IMR-90 (cell line): Measurements from ENCODE around the gene ZNF124. TPM values are rescaled to one million over a fixed set of nuclear protein-coding genes. Genes with fewer than 3 reads are reported as not detected.

Source experiments
- ATAC-seq: fragments of 200-7000 bp; cut with Tn5 transposase; 2 replicates; pipeline ENCODE4 v1.9.1; 2020; ENCODE audit warnings: low read depth, mild to moderate bottlenecking, moderate library complexity
- BruUV-seq: library from RNA; stranded (reverse); fragments of 400-500 nt; replicated peaks from 2 replicates; lab custom pipeline; 2021; lab: Mats Ljungman, UMichigan
- CTCF ChIA-PET: fragments of 300-600 bp; formaldehyde crosslinking; extraction: SDS; loops from one replicate; lab custom pipeline; 2021; ENCODE audit warnings: antibody characterized with exemption; lab: Yijun Ruan, JAX
- POLR2A ChIA-PET: fragments of 300-600 bp; sonication (Branson Sonifier 250); formaldehyde crosslinking; loops from one replicate; lab custom pipeline; 2022; ENCODE audit warnings: antibody characterized with exemption; ENCODE audit not compliant: unreplicated experiment; lab: Charles Lee
- DNase-seq: peaks from one replicate; pipeline ENCODE4 v3.0.0; 2013
- H2AFZ ChIP-seq: replicated peaks from 2 replicates; pipeline ENCODE3; 2013; ENCODE audit warnings: low read length, mild to moderate bottlenecking; ENCODE audit not compliant: poor library complexity
- H2AK5ac ChIP-seq: 2 replicates; pipeline ENCODE4 v1.6.1; 2013; ENCODE audit warnings: low read depth, low read length, inconsistent platforms
- H2AK9ac ChIP-seq: replicated peaks from 2 replicates; pipeline ENCODE3; 2013; ENCODE audit warnings: mild to moderate bottlenecking, low read depth, low read length, moderate library complexity; ENCODE audit not compliant: poor library complexity
- H2BK120ac ChIP-seq: 2 replicates; pipeline ENCODE4 v1.6.1; 2013; ENCODE audit warnings: low read depth, low read length, inconsistent platforms
- H2BK15ac ChIP-seq: 3 replicates; pipeline ENCODE4 v1.6.1; 2013; ENCODE audit warnings: low read depth, low read length, inconsistent platforms
- H2BK20ac ChIP-seq: 2 replicates; pipeline ENCODE4 v1.6.1; 2013; ENCODE audit warnings: low read depth, mild to moderate bottlenecking, inconsistent platforms, low read length, moderate library complexity
- H2BK5ac ChIP-seq: 2 replicates; pipeline ENCODE4 v1.6.1; 2013; ENCODE audit warnings: mild to moderate bottlenecking, low read depth, low read length, inconsistent platforms; ENCODE audit not compliant: poor library complexity, severe bottlenecking
- H3K14ac ChIP-seq: replicated peaks from 2 replicates; pipeline ENCODE4 v1.6.1; 2013; ENCODE audit warnings: low read depth, low read length, inconsistent platforms
- H3K18ac ChIP-seq: 2 replicates; pipeline ENCODE4 v1.6.1; 2013; ENCODE audit warnings: low read depth, low read length, control low read depth
- H3K23ac ChIP-seq: 2 replicates; pipeline ENCODE4 v1.6.1; 2013; ENCODE audit warnings: low read depth, low read length, inconsistent platforms
- H3K27ac ChIP-seq: 2 replicates; pipeline ENCODE4 v1.5.1; 2013; ENCODE audit warnings: mild to moderate bottlenecking, control low read depth, low read length; ENCODE audit not compliant: insufficient read depth
- H3K27me3 ChIP-seq: 2 replicates; pipeline ENCODE4 v1.6.1; 2013; ENCODE audit warnings: low read length; ENCODE audit not compliant: control insufficient read depth, insufficient read depth
- H3K36me3 ChIP-seq: 2 replicates; pipeline ENCODE4 v1.6.1; 2013; ENCODE audit warnings: low read length, mixed read lengths; ENCODE audit not compliant: control insufficient read depth, insufficient read depth
- H3K4ac ChIP-seq: 2 replicates; pipeline ENCODE4 v1.6.1; 2013; ENCODE audit warnings: low read depth, low read length, inconsistent platforms
- H3K4me1 ChIP-seq: 2 replicates; pipeline ENCODE4 v1.6.1; 2013; ENCODE audit warnings: low read length, mixed read lengths; ENCODE audit not compliant: control insufficient read depth, insufficient read depth
- H3K4me2 ChIP-seq: 2 replicates; pipeline ENCODE4 v1.6.1; 2013; ENCODE audit warnings: low read depth, mild to moderate bottlenecking, control low read depth, low read length, moderate library complexity
- H3K4me3 ChIP-seq: 2 replicates; pipeline ENCODE4 v1.5.1; 2013; ENCODE audit warnings: low read depth, mild to moderate bottlenecking, control low read depth, low read length, moderate library complexity; ENCODE audit not compliant: insufficient read depth
- H3K56ac ChIP-seq: 2 replicates; pipeline ENCODE4 v1.6.1; 2013; ENCODE audit warnings: low read length, inconsistent platforms; ENCODE audit not compliant: insufficient read depth; ENCODE audit errors: extremely low read depth
- H3K79me1 ChIP-seq, 2 experiments: 2 replicates each; pipeline ENCODE4 v1.6.1; 2013; ENCODE audit warnings: low read length in 2 of 2, inconsistent platforms in 1 of 2, low read depth in 1 of 2
- H3K9ac ChIP-seq: 2 replicates; pipeline ENCODE4 v1.6.1; 2013; ENCODE audit warnings: low read depth, low read length, control low read depth
- H3K9me1 ChIP-seq: 2 replicates; pipeline ENCODE4 v1.6.1; 2013; ENCODE audit warnings: low read length, inconsistent platforms; ENCODE audit not compliant: insufficient read depth
- H3K9me3 ChIP-seq: 2 replicates; pipeline ENCODE4 v1.6.1; 2013; ENCODE audit warnings: low read length; ENCODE audit not compliant: control insufficient read depth, insufficient read depth
- H4K20me1 ChIP-seq: 2 replicates; pipeline ENCODE4 v1.6.1; 2013; ENCODE audit warnings: low read length, inconsistent platforms; ENCODE audit not compliant: insufficient read depth
- H4K5ac ChIP-seq: 2 replicates; pipeline ENCODE4 v1.6.1; 2013; ENCODE audit warnings: mild to moderate bottlenecking, low read depth, low read length, control low read depth
- H4K8ac ChIP-seq, 2 experiments: 2 replicates each; pipeline ENCODE4 v1.6.1; 2013; ENCODE audit warnings: low read depth in 2 of 2, low read length in 2 of 2, control low read depth in 1 of 2, inconsistent platforms in 1 of 2
- H4K91ac ChIP-seq: 2 replicates; pipeline ENCODE4 v1.6.1; 2013; ENCODE audit warnings: low read depth, low read length, inconsistent platforms; ENCODE audit not compliant: insufficient read depth
- BHLHE40 ChIP-seq: fragments of 150-350 bp; IDR thresholded peaks from 2 replicates; pipeline ENCODE4 v1.6.1; 2016; ENCODE audit warnings: mild to moderate bottlenecking, low read depth, low read length
- CEBPB ChIP-seq: IDR thresholded peaks from 2 replicates; pipeline ENCODE4 v1.6.1; 2012; ENCODE audit warnings: low read depth, low read length, improper control_type of control experiment
- CHD1 ChIP-seq: IDR thresholded peaks from 2 replicates; pipeline ENCODE4 v1.6.1; 2012; ENCODE audit warnings: low read depth, low read length, improper control_type of control experiment
- FOS ChIP-seq: fragments of 150-350 bp; IDR thresholded peaks from 2 replicates; pipeline ENCODE4 v1.6.1; 2016; ENCODE audit warnings: low read depth, low read length
- MAFK ChIP-seq: IDR thresholded peaks from 2 replicates; pipeline ENCODE4 v1.6.1; 2012; ENCODE audit warnings: low read depth, low read length, improper control_type of control experiment
- MAZ ChIP-seq: IDR thresholded peaks from 2 replicates; pipeline ENCODE4 v1.6.1; 2012; ENCODE audit warnings: low read depth, mild to moderate bottlenecking, low read length, improper control_type of control experiment, moderate library complexity, borderline replicate concordance
- MXI1 ChIP-seq: IDR thresholded peaks from 2 replicates; pipeline ENCODE4 v1.6.1; 2012; ENCODE audit warnings: low read depth, mild to moderate bottlenecking, low read length, moderate library complexity, borderline replicate concordance
- NFE2L2 ChIP-seq: fragments of 150-350 bp; IDR thresholded peaks from 2 replicates; pipeline ENCODE4 v1.6.1; 2016; ENCODE audit warnings: low read depth, mild to moderate bottlenecking, low read length
- RAD21 ChIP-seq: IDR thresholded peaks from 2 replicates; pipeline ENCODE4 v1.6.1; 2012; ENCODE audit warnings: low read length, improper control_type of control experiment
- RFX5 ChIP-seq: IDR thresholded peaks from 2 replicates; pipeline ENCODE4 v1.8.0; 2012; ENCODE audit warnings: low read depth, mild to moderate bottlenecking, low read length, moderate library complexity
- SMC3 ChIP-seq: fragments of 150-350 bp; IDR thresholded peaks from 2 replicates; pipeline ENCODE4 v1.6.1; 2016; ENCODE audit warnings: low read depth, mild to moderate bottlenecking, antibody characterized with exemption, low read length, moderate library complexity
- WGBS, 2 experiments: methylation state at CpG; one replicate each; pipeline versions ENCODE4 v1.1.5 to v1.1.7; 2013; ENCODE audit warnings: missing lambda C conversion rate in 2 of 2; ENCODE audit not compliant: insufficient read length in 1 of 2; ENCODE audit errors: extremely low coverage in 2 of 2; 5-methylcytosine and 5-hydroxymethylcytosine counted together
- dilution Hi-C: fragments of 300-500 bp; cut with HindIII; formaldehyde crosslinking; loops from one replicate; pipeline ENCODE4 v1.14.3; 2018; ENCODE audit warnings: low sequenced_read_pairs; ENCODE audit not compliant: unreplicated experiment
- in situ Hi-C: fragments of 300-500 bp; cut with MboI; formaldehyde crosslinking; loops from 3 replicates; pipeline ENCODE4 v1.14.3; 2019; ENCODE audit warnings: low sequenced_read_pairs, inconsistent platforms, mixed read lengths
- intact Hi-C: fragments of 100-400 bp; cut with micrococcal nuclease; formaldehyde crosslinking; loops from 2 replicates; pipeline ENCODE4 v1.10.0; 2022
- polyA plus RNA-seq, 3 experiments: library from polyadenylated mRNA; depleted of rRNA; stranded (reverse); fragments of >200 nt; gene quantifications; 2 replicates each; pipeline ENCODE4 v1.2.3, GENCODE V29; 2012; ENCODE audit warnings: low replicate concordance in 1 of 3
- total RNA-seq: library from RNA; depleted of rRNA; stranded (reverse); fragments of >200 nt; gene quantifications from 2 replicates; pipeline ENCODE4 v1.2.3, GENCODE V29; 2012
- TF ChIP-seq, protein P1 (sequence below): fragments of 150-350 bp; IDR thresholded peaks from 2 replicates; pipeline ENCODE4 v1.6.1; 2016; ENCODE audit warnings: low read depth, mild to moderate bottlenecking, low read length, moderate library complexity, borderline replicate concordance
- TF ChIP-seq, protein P2 (sequence below): conservative IDR thresholded peaks from 2 replicates; pipeline ENCODE4 v1.5.1; 2012; ENCODE audit warnings: mild to moderate bottlenecking, low read depth, low read length, improper control_type of control experiment
- TF ChIP-seq, protein P3 (sequence below): fragments of 150-350 bp; IDR thresholded peaks from 2 replicates; pipeline ENCODE4 v1.6.1; 2017; ENCODE audit warnings: mild to moderate bottlenecking, antibody characterized with exemption, low read length, low read depth

The ZNF124 gene
- total and polyA plus RNA-seq, 2 of the 4 experiments (the other 2 are of a cell fraction) = 3.2 to 89.3 TPM

DNA sequence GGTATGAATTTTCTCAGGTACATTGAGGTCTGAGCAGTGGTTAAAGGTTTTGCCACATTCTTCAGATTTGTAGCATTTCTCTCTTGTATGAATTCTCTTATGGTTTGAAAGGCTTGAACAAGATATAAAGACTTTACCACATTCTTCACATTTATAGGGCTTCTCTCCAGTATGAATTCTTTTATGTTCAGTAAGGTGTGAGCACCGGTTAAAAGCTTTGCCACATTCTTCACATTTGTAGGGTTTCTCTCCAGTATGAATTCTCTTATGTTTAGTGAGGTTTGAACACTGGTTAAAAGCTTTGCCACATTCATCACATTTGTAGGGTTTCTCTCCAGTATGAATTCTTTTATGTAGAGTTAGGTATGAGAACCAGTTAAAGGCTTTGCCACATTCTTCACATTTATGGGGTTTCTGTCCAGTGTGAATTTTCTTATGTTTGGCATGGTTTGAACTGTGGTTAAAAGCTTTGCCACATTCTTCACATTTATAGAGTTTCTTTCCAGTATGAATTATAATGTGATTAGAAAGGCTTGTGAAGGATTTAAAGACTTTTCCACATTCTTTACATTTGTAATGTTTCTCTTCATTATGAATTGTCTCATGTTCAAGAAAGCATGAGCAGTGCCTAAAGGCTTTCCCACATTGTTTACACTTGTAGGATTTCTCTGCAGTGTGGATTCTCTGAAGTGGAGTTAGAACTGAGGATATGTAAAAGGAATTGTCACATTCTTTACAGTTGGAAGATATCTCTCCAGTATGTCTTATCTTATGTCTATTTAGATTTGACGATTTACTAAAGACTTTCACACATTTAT is 18.4 kb upstream of the ZNF124 start:
- no peak for ATAC-seq
- intact Hi-C loops (no loop called here), dilution Hi-C loops (no loop called here), in situ Hi-C loops (no loop called here)
- H3K79me1 ChIP-seq = peaks cover 0 to 2% of the 10 kb centered on the region in 2 experiments; a peak in 1 of 4 replicates
- no peak overlapping the region for H2AK5ac ChIP-seq
- no peak overlapping the region for H3K23ac ChIP-seq
- H3K4ac ChIP-seq = no peak overlapping the region
- POLR2A ChIA-PET = no interaction called here
- H2AK9ac ChIP-seq = no peak overlapping the region
- no peak for DNase-seq
- H4K20me1 ChIP-seq = no peaks in the 10 kb centered on the region
- H2BK5ac ChIP-seq = no peak overlapping the region
- H3K4me2 ChIP-seq = no peak overlapping the region
- no peak overlapping the region for H3K27ac ChIP-seq
- H4K91ac ChIP-seq = no peak overlapping the region
- BruUV-seq = TSS peak; percentile 88
- H2BK20ac ChIP-seq = no peak overlapping the region
- H4K8ac ChIP-seq = no peak overlapping the region
- H2AFZ ChIP-seq = no peak overlapping the region
- H4K5ac ChIP-seq = no peak overlapping the region
- no peak overlapping the region for H3K9ac ChIP-seq
- TF ChIP-seq MAFK (no peak), FOS (no peak), MAZ (no peak), BHLHE40 (no peak), NFE2L2 (no peak), SMC3 (no peak), MXI1 (no peak), RFX5 (no peak), CHD1 (no peak), RAD21 (no peak), CEBPB (no peak)
- TF ChIP-seq, protein P1, sequence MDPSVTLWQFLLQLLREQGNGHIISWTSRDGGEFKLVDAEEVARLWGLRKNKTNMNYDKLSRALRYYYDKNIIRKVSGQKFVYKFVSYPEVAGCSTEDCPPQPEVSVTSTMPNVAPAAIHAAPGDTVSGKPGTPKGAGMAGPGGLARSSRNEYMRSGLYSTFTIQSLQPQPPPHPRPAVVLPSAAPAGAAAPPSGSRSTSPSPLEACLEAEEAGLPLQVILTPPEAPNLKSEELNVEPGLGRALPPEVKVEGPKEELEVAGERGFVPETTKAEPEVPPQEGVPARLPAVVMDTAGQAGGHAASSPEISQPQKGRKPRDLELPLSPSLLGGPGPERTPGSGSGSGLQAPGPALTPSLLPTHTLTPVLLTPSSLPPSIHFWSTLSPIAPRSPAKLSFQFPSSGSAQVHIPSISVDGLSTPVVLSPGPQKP = no peak
- TF ChIP-seq, protein P2, sequence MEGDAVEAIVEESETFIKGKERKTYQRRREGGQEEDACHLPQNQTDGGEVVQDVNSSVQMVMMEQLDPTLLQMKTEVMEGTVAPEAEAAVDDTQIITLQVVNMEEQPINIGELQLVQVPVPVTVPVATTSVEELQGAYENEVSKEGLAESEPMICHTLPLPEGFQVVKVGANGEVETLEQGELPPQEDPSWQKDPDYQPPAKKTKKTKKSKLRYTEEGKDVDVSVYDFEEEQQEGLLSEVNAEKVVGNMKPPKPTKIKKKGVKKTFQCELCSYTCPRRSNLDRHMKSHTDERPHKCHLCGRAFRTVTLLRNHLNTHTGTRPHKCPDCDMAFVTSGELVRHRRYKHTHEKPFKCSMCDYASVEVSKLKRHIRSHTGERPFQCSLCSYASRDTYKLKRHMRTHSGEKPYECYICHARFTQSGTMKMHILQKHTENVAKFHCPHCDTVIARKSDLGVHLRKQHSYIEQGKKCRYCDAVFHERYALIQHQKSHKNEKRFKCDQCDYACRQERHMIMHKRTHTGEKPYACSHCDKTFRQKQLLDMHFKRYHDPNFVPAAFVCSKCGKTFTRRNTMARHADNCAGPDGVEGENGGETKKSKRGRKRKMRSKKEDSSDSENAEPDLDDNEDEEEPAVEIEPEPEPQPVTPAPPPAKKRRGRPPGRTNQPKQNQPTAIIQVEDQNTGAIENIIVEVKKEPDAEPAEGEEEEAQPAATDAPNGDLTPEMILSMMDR = no peak
- TF ChIP-seq, protein P3, sequence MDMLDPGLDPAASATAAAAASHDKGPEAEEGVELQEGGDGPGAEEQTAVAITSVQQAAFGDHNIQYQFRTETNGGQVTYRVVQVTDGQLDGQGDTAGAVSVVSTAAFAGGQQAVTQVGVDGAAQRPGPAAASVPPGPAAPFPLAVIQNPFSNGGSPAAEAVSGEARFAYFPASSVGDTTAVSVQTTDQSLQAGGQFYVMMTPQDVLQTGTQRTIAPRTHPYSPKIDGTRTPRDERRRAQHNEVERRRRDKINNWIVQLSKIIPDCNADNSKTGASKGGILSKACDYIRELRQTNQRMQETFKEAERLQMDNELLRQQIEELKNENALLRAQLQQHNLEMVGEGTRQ = no peak
- H2BK15ac ChIP-seq = no peak overlapping the region
- no CpG with 5 or more reads among the region's 2 CpGs for WGBS, 2 experiments
- H3K18ac ChIP-seq = no peak overlapping the region
- no peaks in the 10 kb centered on the region for H3K27me3 ChIP-seq
- no peak overlapping the region for H3K4me3 ChIP-seq
- H3K9me3 ChIP-seq = peaks cover 15% of the 10 kb centered on the region
- CTCF ChIA-PET = no interaction called here
- no peaks in the 10 kb centered on the region for H3K4me1 ChIP-seq
- H3K9me1 ChIP-seq = no peaks in the 10 kb centered on the region
- peaks cover 7% of the 10 kb centered on the region; the same call in 1 of the 2 replicates for H3K36me3 ChIP-seq
- H3K14ac ChIP-seq = no peak overlapping the region
- no peak overlapping the region for H2BK120ac ChIP-seq
- H3K56ac ChIP-seq = no peak overlapping the region
